ENCODE results near the gene AGBL4. TPM values are rescaled to one million over a fixed set of nuclear protein-coding genes. Genes with fewer than 3 reads are reported as not detected.
"Not testable (repeated sequence)": the region's sequence is repeated elsewhere in the genome, so short reads cannot be mapped to it uniquely, and the experiment has no call there.

AGBL4 gene
- polyA plus RNA-seq, 1 donor from 2014 or later = not detected

GRCh38 chr1:48527051-48527450 lies 1496.7 kb downstream of the AGBL4 start:
- Mint-ChIP-seq H3K4me1 (no peaks in the 10 kb centered on the region), H3K36me3 (peaks cover 1% of the 10 kb centered on the region), H3K9me3 (no peaks in the 10 kb centered on the region), H3K4me3 (no peak overlapping the region), H3K27me3 (peaks cover 7% of the 10 kb centered on the region), H3K27ac (no peak overlapping the region)

GRCh38 chr1:48526008-48526710 lies 1497.6 kb downstream of the AGBL4 start:
- H3K4me1 Mint-ChIP-seq = no peaks in the 10 kb centered on the region
- no peak overlapping the region for H3K4me3 Mint-ChIP-seq
- peaks cover 0 to 2% (median 0%) of the 10 kb centered on the region in 3 donors for H3K9me3 Mint-ChIP-seq
- H3K27me3 Mint-ChIP-seq = peaks cover 10% of the 10 kb centered on the region
- peaks cover 1% of the 10 kb centered on the region for H3K36me3 Mint-ChIP-seq
- no peak overlapping the region for H3K27ac Mint-ChIP-seq

DNA sequence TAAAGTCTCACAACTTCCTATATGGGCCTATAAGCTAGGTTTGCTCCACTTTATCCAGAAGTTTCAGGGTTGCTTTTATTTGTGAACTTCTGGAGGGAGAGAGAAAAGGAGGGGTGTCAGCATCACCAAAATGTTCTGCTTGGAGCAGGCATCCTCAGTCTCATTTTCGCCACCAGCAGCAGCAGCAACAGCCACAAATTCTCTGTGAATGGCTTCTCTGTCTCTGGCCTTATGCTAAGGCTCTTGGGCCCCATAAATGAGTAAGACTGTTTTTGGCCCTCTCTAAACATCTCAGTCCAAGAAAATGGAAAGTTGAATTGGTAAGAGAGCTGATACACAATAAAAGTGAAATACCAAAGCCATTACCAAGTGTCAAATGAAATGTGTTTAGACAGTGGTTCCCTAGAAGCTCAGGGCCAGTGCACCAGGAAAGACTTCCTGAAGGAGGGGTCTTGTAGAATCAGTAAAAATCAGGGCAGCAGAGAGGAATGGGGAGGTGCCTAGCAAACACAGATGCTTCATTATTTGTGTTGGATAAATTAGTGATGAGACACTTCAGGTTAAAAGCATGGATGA lies 1498.8 kb downstream of the AGBL4 start:
- peaks cover 1% of the 10 kb centered on the region for H3K36me3 Mint-ChIP-seq
- H3K4me1 Mint-ChIP-seq = no peaks in the 10 kb centered on the region
- H3K9me3 Mint-ChIP-seq = peaks cover 0 to 2% (median 0%) of the 10 kb centered on the region in 3 donors
- H3K27ac Mint-ChIP-seq = no peak overlapping the region
- no peak overlapping the region for H3K4me3 Mint-ChIP-seq
- peaks cover 9% of the 10 kb centered on the region for H3K27me3 Mint-ChIP-seq

GRCh38 chr1:48523558-48523957 lies 1500.2 kb downstream of the AGBL4 start:
- H3K27ac Mint-ChIP-seq = no peak overlapping the region
- peaks cover 8% of the 10 kb centered on the region for H3K27me3 Mint-ChIP-seq
- H3K4me1 Mint-ChIP-seq = no peaks in the 10 kb centered on the region
- H3K36me3 Mint-ChIP-seq = peaks cover 1% of the 10 kb centered on the region
- peaks cover 0 to 2% (median 0%) of the 10 kb centered on the region in 3 donors for H3K9me3 Mint-ChIP-seq
- no peak overlapping the region for H3K4me3 Mint-ChIP-seq

DNA sequence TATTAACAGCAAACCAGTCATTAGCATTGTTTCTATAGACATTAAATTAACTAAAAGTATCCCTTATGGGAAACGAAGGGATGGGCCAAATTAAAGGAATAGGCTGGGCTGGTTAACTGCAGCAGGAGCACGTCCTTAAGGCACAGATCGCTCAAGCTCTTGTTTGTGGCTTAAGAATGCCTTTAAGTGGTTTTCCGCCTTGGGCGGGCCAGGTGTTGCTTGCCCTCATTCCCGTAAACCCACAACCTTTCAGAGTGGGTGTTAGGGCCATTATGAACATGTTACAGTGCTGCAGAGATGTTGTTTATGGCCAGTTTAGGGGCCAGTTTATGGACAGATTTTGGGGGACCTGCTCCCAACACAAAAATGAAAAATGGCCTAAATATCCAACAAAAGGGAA lies 1503.9 kb downstream of the AGBL4 start:
- not testable (repeated sequence) for H3K36me3 Mint-ChIP-seq, H3K9me3 Mint-ChIP-seq, H3K27ac Mint-ChIP-seq, H3K27me3 Mint-ChIP-seq, H3K4me3 Mint-ChIP-seq, H3K4me1 Mint-ChIP-seq

GRCh38 chr1:48506870-48507269 lies 1516.9 kb downstream of the AGBL4 start:
- Mint-ChIP-seq H3K36me3 (peaks cover 2% of the 10 kb centered on the region), H3K9me3 (peaks cover 0 to 3% (median 2%) of the 10 kb centered on the region in 3 donors), H3K4me3 (no peak overlapping the region), H3K4me1 (no peaks in the 10 kb centered on the region), H3K27me3 (peaks cover 11% of the 10 kb centered on the region), H3K27ac (no peak overlapping the region)

DNA sequence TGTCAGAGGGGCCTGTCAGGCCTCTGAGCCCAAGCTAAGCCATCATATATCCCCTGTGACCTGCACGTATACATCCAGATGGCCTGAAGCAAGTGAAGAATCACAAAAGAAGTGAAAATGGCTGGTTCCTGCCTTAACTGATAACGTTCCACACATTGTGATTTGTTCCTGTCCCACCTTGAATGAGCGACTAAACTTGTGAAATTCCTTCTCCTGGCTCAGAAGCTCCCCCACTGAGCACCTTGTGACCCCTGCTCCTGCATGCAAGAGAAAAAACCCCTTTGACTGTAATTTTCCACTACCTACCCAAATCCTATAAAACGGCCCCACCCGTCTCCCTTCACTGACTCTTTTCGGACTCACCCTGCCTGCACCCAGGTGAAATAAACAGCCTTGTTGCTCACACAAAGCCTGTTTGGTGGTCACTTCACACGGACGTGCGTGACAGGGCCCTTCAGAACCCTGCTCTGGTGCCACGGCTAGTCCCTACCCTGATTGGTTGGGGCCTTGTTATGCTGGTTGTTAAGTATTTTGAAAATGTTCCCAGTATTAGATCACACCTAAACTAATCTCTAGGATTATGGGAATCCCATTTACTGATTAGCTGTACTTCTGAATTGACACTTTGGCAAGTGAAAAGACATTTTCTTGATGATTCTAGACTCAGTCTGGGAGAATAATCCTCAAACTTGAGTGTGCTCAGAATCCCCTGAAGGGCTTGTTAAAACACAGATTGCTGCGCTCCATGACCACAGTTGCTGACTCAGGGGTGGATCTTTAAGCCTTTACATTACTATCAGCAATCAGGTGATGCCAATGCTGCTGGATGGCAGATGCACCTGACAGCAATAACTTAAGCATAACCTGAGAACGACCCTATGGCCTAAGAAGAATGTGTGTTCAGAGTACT lies 1523.0 kb downstream of the AGBL4 start:
- peaks cover 0 to 3% (median 2%) of the 10 kb centered on the region in 3 donors for H3K4me1 Mint-ChIP-seq
- peaks cover 0 to 2% (median 0%) of the 10 kb centered on the region in 3 donors for H3K9me3 Mint-ChIP-seq
- H3K27me3 Mint-ChIP-seq = peaks cover 1% of the 10 kb centered on the region
- no peaks in the 10 kb centered on the region for H3K36me3 Mint-ChIP-seq
- no peak overlapping the region for H3K27ac Mint-ChIP-seq
- H3K4me3 Mint-ChIP-seq = no peak overlapping the region

DNA sequence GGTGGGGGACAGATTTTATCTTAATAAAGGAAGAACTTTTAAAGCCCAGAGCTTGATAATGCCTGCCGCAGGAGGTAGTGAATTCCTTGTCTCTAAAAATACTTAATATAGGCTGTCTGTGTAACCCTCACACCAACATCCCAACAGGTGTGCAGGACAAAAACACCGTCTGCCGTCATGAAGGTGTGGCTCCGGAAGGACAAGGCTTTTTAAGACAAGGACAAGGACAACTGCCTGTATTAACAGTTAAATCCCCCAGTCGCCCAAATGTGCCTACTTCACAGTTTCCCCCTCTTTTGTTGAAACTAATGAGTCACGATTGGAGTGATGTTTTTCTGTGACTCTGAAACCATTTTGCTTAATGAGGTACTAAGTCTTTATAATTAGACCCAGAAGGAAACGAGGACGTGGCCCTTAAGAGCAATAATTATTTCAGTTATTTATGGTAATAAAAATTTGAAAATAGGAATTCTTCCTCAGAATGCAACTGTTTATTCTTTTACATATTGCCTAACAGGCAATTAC lies 1524.5 kb downstream of the AGBL4 start:
- no peak overlapping the region for H3K27ac Mint-ChIP-seq
- peaks cover 6% of the 10 kb centered on the region for H3K27me3 Mint-ChIP-seq
- no peaks in the 10 kb centered on the region for H3K36me3 Mint-ChIP-seq
- H3K9me3 Mint-ChIP-seq = peaks cover 0 to 1% (median 0%) of the 10 kb centered on the region in 3 donors
- H3K4me3 Mint-ChIP-seq = no peak overlapping the region
- peaks cover 0 to 3% (median 2%) of the 10 kb centered on the region in 3 donors for H3K4me1 Mint-ChIP-seq

GRCh38 chr1:48498096-48498791 lies 1525.5 kb downstream of the AGBL4 start:
- Mint-ChIP-seq H3K4me1 (peaks cover 0 to 3% (median 2%) of the 10 kb centered on the region in 3 donors), H3K27me3 (peaks cover 9% of the 10 kb centered on the region), H3K9me3 (no peaks in the 10 kb centered on the region), H3K36me3 (no peaks in the 10 kb centered on the region), H3K27ac (no peak overlapping the region), H3K4me3 (peak overlapping the region in 1 of 4 donors; percentile 84)

DNA sequence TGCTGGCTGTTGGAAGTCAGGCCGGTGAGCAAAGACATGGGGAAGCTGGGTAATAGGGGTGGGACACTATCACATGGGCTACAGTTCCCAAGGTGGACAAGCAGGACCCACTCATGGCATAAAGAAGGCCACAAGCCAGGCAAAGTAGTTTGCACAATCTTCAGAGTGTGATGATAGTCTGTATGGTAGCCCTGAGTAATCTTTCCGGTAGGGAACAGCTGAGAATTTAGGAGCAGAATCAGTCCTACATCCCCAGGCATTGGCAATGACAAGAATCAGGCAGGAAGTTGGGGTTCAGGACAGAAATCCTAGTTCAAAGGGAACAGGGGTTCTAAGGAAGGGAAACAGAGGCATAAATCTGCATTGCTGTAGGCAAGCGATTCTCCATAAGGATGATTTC lies 1527.8 kb downstream of the AGBL4 start:
- H3K36me3 Mint-ChIP-seq = no peaks in the 10 kb centered on the region
- no peak overlapping the region for H3K4me3 Mint-ChIP-seq
- peaks cover 0 to 3% (median 2%) of the 10 kb centered on the region in 3 donors for H3K4me1 Mint-ChIP-seq
- H3K9me3 Mint-ChIP-seq = no peaks in the 10 kb centered on the region
- H3K27ac Mint-ChIP-seq = peak overlapping the region in 1 of 3 donors; percentile 27
- H3K27me3 Mint-ChIP-seq = peaks cover 9% of the 10 kb centered on the region

DNA sequence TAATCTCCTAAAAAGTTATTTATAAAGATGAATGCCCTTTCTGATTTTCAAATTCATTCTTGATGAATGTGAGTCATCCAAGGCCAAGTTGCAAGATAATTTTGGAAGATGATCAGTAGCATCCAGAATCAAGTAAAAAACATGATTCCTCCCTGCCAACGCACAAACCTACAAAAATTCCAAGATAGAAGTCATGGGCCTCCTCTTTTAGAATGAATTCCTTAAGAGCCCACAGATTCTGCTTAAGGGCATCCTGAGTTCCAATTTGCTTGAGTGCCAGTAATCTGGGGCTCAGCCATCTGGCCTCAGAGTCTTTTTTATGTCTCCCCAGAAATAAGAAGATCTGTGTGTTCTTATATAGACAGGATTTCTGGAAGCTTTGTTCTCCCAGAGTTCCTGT lies 1528.6 kb downstream of the AGBL4 start:
- H3K4me3 Mint-ChIP-seq = no peak overlapping the region
- H3K27ac Mint-ChIP-seq = no peak overlapping the region
- H3K36me3 Mint-ChIP-seq = no peaks in the 10 kb centered on the region
- H3K9me3 Mint-ChIP-seq = no peaks in the 10 kb centered on the region
- H3K27me3 Mint-ChIP-seq = peaks cover 9% of the 10 kb centered on the region
- peaks cover 0 to 3% (median 2%) of the 10 kb centered on the region in 3 donors for H3K4me1 Mint-ChIP-seq

GRCh38 chr1:48493970-48494769 lies 1529.6 kb downstream of the AGBL4 start:
- peaks cover 0 to 3% (median 2%) of the 10 kb centered on the region in 3 donors for H3K4me1 Mint-ChIP-seq
- no peaks in the 10 kb centered on the region for H3K36me3 Mint-ChIP-seq
- H3K27ac Mint-ChIP-seq = peak overlapping the region in 1 of 3 donors; percentile 76
- no peak overlapping the region for H3K4me3 Mint-ChIP-seq
- H3K9me3 Mint-ChIP-seq = no peaks in the 10 kb centered on the region
- H3K27me3 Mint-ChIP-seq = peaks cover 9% of the 10 kb centered on the region

GRCh38 chr1:48493041-48493440 lies 1530.7 kb downstream of the AGBL4 start:
- Mint-ChIP-seq H3K4me1 (no peaks in the 10 kb centered on the region), H3K4me3 (no peak overlapping the region), H3K9me3 (no peaks in the 10 kb centered on the region), H3K27ac (no peak overlapping the region), H3K36me3 (no peaks in the 10 kb centered on the region), H3K27me3 (peaks cover 7% of the 10 kb centered on the region)

DNA sequence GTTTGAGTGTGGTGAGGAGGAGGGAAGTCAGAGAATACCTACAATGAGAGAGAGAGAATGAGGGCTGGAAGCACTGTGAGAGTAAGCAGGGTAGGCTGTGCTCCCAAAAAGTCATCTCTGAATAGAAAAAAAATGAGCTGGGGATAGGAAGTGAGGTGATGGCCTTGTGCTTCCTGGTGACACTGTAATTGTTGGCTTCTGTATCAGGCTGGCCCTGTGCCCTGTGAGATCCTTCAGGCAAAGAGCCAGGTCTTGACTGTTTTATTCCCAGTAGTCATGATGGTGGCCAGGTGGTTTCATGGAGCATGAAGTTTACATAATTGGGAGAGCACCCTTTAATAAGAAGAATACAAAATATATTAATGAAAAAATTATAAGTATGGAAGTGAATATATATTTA lies 1531.4 kb downstream of the AGBL4 start:
- Mint-ChIP-seq H3K4me3 (no peak overlapping the region), H3K4me1 (no peaks in the 10 kb centered on the region), H3K36me3 (no peaks in the 10 kb centered on the region)

More for the DNA sequence above, 1531.4 kb downstream of the AGBL4 start:
- Mint-ChIP-seq H3K9me3 (no peaks in the 10 kb centered on the region), H3K27me3 (peaks cover 7% of the 10 kb centered on the region), H3K27ac (no peak overlapping the region)
